ENCODE measurements around the gene GRIN2C.

GRIN2C gene

GRCh38 chr17:74812109-74813009, 47.3 kb downstream of the GRIN2C start:
- Histone ChIP-seq H3K36me3 (ENCODE audit: control insufficient read depth, insufficient read depth, low read length, severe bottlenecking) (peaks cover 15% of the 10 kb centered on the region), H3K9ac (ENCODE audit: low read length) (no peak overlapping the region), H3K9me3 (ENCODE audit: control insufficient read depth, low read length) (no peaks in the 10 kb centered on the region), H3K27me3 (replicated peaks; ENCODE audit: control insufficient read depth, insufficient read depth, low read length) (no peaks in the 10 kb centered on the region), H3K4me1 (ENCODE audit: control insufficient read depth, insufficient read depth, low read length) (peaks cover 14% of the 10 kb centered on the region), H3K4me3 (ENCODE audit: low read length) (no peak overlapping the region)
- DNase-seq (ENCODE audit: low read depth): no peak

- Histone ChIP-seq H3K4me3 (ENCODE audit: low read length) (no peak overlapping the region), H3K36me3 (ENCODE audit: control insufficient read depth, insufficient read depth, low read length, severe bottlenecking) (peaks cover 17% of the 10 kb centered on the region), H3K9ac (ENCODE audit: low read length) (no peak overlapping the region), H3K27me3 (replicated peaks; ENCODE audit: control insufficient read depth, insufficient read depth, low read length) (no peaks in the 10 kb centered on the region), H3K4me1 (ENCODE audit: control insufficient read depth, insufficient read depth, low read length) (peaks cover 14% of the 10 kb centered on the region), H3K9me3 (ENCODE audit: control insufficient read depth, low read length) (no peaks in the 10 kb centered on the region)
- DNase-seq (ENCODE audit: low read depth): no peak
These were observed 48.8 kb downstream of the GRIN2C start for GRCh38 chr17:74810699-74811485.

- H3K4me3 ChIP-seq (ENCODE audit: low read length): no peak overlapping the region
- peaks cover 14% of the 10 kb centered on the region for H3K4me1 ChIP-seq (ENCODE audit: control insufficient read depth, insufficient read depth, low read length)
- H3K27me3 ChIP-seq (replicated peaks; ENCODE audit: control insufficient read depth, insufficient read depth, low read length): no peaks in the 10 kb centered on the region
- no peaks in the 10 kb centered on the region for H3K9me3 ChIP-seq (ENCODE audit: control insufficient read depth, low read length)
- H3K36me3 ChIP-seq (ENCODE audit: control insufficient read depth, insufficient read depth, low read length, severe bottlenecking): peaks cover 27% of the 10 kb centered on the region
- no peak overlapping the region for H3K9ac ChIP-seq (ENCODE audit: low read length)
- DNase-seq (ENCODE audit: low read depth): no peak
These were observed 50.8 kb downstream of the GRIN2C start for GRCh38 chr17:74808714-74809430.

- H3K4me1 ChIP-seq (ENCODE audit: control insufficient read depth, insufficient read depth, low read length): peaks cover 11% of the 10 kb centered on the region
- no peaks in the 10 kb centered on the region for H3K9me3 ChIP-seq (ENCODE audit: control insufficient read depth, low read length)
- no peak for DNase-seq (ENCODE audit: low read depth)
- no peak overlapping the region for H3K9ac ChIP-seq (ENCODE audit: low read length)
- H3K27me3 ChIP-seq (replicated peaks; ENCODE audit: control insufficient read depth, insufficient read depth, low read length): no peaks in the 10 kb centered on the region
- H3K4me3 ChIP-seq (ENCODE audit: low read length): no peak overlapping the region
- H3K36me3 ChIP-seq (ENCODE audit: control insufficient read depth, insufficient read depth, low read length, severe bottlenecking): peaks cover 30% of the 10 kb centered on the region
These were observed 51.8 kb downstream of the GRIN2C start for GRCh38 chr17:74807925-74808324.

GRCh38 chr17:74807441-74807840, 52.2 kb downstream of the GRIN2C start:
- DNase-seq (ENCODE audit: low read depth): no peak
- no peaks in the 10 kb centered on the region for H3K9me3 ChIP-seq (ENCODE audit: control insufficient read depth, low read length)
- no peaks in the 10 kb centered on the region for H3K27me3 ChIP-seq (replicated peaks; ENCODE audit: control insufficient read depth, insufficient read depth, low read length)
- no peak overlapping the region for H3K9ac ChIP-seq (ENCODE audit: low read length)
- H3K36me3 ChIP-seq (ENCODE audit: control insufficient read depth, insufficient read depth, low read length, severe bottlenecking): peaks cover 34% of the 10 kb centered on the region
- H3K4me1 ChIP-seq (ENCODE audit: control insufficient read depth, insufficient read depth, low read length): peaks cover 6% of the 10 kb centered on the region
- H3K4me3 ChIP-seq (ENCODE audit: low read length): no peak overlapping the region

GRCh38 chr17:74806334-74806733, 53.4 kb downstream of the GRIN2C start:
- Histone ChIP-seq H3K4me3 (ENCODE audit: low read length) (no peak overlapping the region), H3K9me3 (ENCODE audit: control insufficient read depth, low read length) (no peaks in the 10 kb centered on the region), H3K4me1 (ENCODE audit: control insufficient read depth, insufficient read depth, low read length) (no peaks in the 10 kb centered on the region), H3K27me3 (replicated peaks; ENCODE audit: control insufficient read depth, insufficient read depth, low read length) (no peaks in the 10 kb centered on the region), H3K36me3 (ENCODE audit: control insufficient read depth, insufficient read depth, low read length, severe bottlenecking) (peaks cover 38% of the 10 kb centered on the region), H3K9ac (ENCODE audit: low read length) (no peak overlapping the region)
- no peak for DNase-seq (ENCODE audit: low read depth)

- Histone ChIP-seq H3K9me3 (ENCODE audit: control insufficient read depth, low read length) (no peaks in the 10 kb centered on the region), H3K9ac (ENCODE audit: low read length) (no peak overlapping the region)
These were observed 54.1 kb downstream of the GRIN2C start for GRCh38 chr17:74805591-74805991.

GRCh38 chr17:74804683-74805082, 55.0 kb downstream of the GRIN2C start:
- Histone ChIP-seq H3K4me1 (ENCODE audit: control insufficient read depth, insufficient read depth, low read length) (no peaks in the 10 kb centered on the region), H3K9ac (ENCODE audit: low read length) (no peak overlapping the region), H3K9me3 (ENCODE audit: control insufficient read depth, low read length) (no peaks in the 10 kb centered on the region), H3K36me3 (ENCODE audit: control insufficient read depth, insufficient read depth, low read length, severe bottlenecking) (peaks cover 49% of the 10 kb centered on the region), H3K4me3 (ENCODE audit: low read length) (no peak overlapping the region), H3K27me3 (replicated peaks; ENCODE audit: control insufficient read depth, insufficient read depth, low read length) (no peaks in the 10 kb centered on the region)
- DNase-seq (ENCODE audit: low read depth): no peak

More at GRCh38 chr17:74805591-74805991, 54.1 kb downstream of the GRIN2C start:
- Histone ChIP-seq H3K4me3 (ENCODE audit: low read length) (no peak overlapping the region), H3K27me3 (replicated peaks; ENCODE audit: control insufficient read depth, insufficient read depth, low read length) (no peaks in the 10 kb centered on the region), H3K4me1 (ENCODE audit: control insufficient read depth, insufficient read depth, low read length) (no peaks in the 10 kb centered on the region), H3K36me3 (ENCODE audit: control insufficient read depth, insufficient read depth, low read length, severe bottlenecking) (peaks cover 43% of the 10 kb centered on the region)
- no peak for DNase-seq (ENCODE audit: low read depth)

GRCh38 chr17:74803971-74804370, 55.7 kb downstream of the GRIN2C start:
- Histone ChIP-seq H3K27me3 (replicated peaks; ENCODE audit: control insufficient read depth, insufficient read depth, low read length) (no peaks in the 10 kb centered on the region), H3K9me3 (ENCODE audit: control insufficient read depth, low read length) (no peaks in the 10 kb centered on the region), H3K4me1 (ENCODE audit: control insufficient read depth, insufficient read depth, low read length) (no peaks in the 10 kb centered on the region), H3K9ac (ENCODE audit: low read length) (no peak overlapping the region), H3K4me3 (ENCODE audit: low read length) (no peak overlapping the region), H3K36me3 (ENCODE audit: control insufficient read depth, insufficient read depth, low read length, severe bottlenecking) (peaks cover 56% of the 10 kb centered on the region)
- no peak for DNase-seq (ENCODE audit: low read depth)

- Histone ChIP-seq H3K4me1 (ENCODE audit: control insufficient read depth, insufficient read depth, low read length) (no peaks in the 10 kb centered on the region), H3K9ac (ENCODE audit: low read length) (no peak overlapping the region), H3K4me3 (ENCODE audit: low read length) (no peak overlapping the region), H3K27me3 (replicated peaks; ENCODE audit: control insufficient read depth, insufficient read depth, low read length) (no peaks in the 10 kb centered on the region), H3K36me3 (ENCODE audit: control insufficient read depth, insufficient read depth, low read length, severe bottlenecking) (peaks cover 60% of the 10 kb centered on the region), H3K9me3 (ENCODE audit: control insufficient read depth, low read length) (no peaks in the 10 kb centered on the region)
- no peak for DNase-seq (ENCODE audit: low read depth)
These were observed 56.2 kb downstream of the GRIN2C start for GRCh38 chr17:74803388-74803930.

GRCh38 chr17:74801896-74802295, 57.8 kb downstream of the GRIN2C start:
- H3K9ac ChIP-seq (ENCODE audit: low read length): no peak overlapping the region
- peaks cover 62% of the 10 kb centered on the region for H3K36me3 ChIP-seq (ENCODE audit: control insufficient read depth, insufficient read depth, low read length, severe bottlenecking)

More at GRCh38 chr17:74801896-74802295, 57.8 kb downstream of the GRIN2C start:
- Histone ChIP-seq H3K9me3 (ENCODE audit: control insufficient read depth, low read length) (no peaks in the 10 kb centered on the region), H3K4me3 (ENCODE audit: low read length) (no peak overlapping the region), H3K4me1 (ENCODE audit: control insufficient read depth, insufficient read depth, low read length) (no peaks in the 10 kb centered on the region), H3K27me3 (replicated peaks; ENCODE audit: control insufficient read depth, insufficient read depth, low read length) (no peaks in the 10 kb centered on the region)
- no peak for DNase-seq (ENCODE audit: low read depth)
